Retina (tissue), 1 donor: Measurements from ENCODE around the gene PCDHGA1.

Experiments
- DNase-seq: peaks from one replicate; pipeline ENCODE4 v3.0.0-alpha.2; 2016

Gene PCDHGA1

GRCh38 chr5:141515141-141515540, 184.8 kb downstream of the PCDHGA1 start:
- DNase-seq, result no peak

GRCh38 chr5:141515946-141516671, 185.8 kb downstream of the PCDHGA1 start:
- DNase-seq, result no peak

GRCh38 chr5:141516672-141517025, 186.3 kb downstream of the PCDHGA1 start:
- no peak for DNase-seq

- DNase-seq, result no peak
These were observed 187.0 kb downstream of the PCDHGA1 start for GRCh38 chr5:141517312-141517711.

- DNase-seq, result no peak
These were observed 187.7 kb downstream of the PCDHGA1 start for GRCh38 chr5:141517880-141518617.

GRCh38 chr5:141518618-141519015, 188.3 kb downstream of the PCDHGA1 start:
- no peak for DNase-seq

DNA sequence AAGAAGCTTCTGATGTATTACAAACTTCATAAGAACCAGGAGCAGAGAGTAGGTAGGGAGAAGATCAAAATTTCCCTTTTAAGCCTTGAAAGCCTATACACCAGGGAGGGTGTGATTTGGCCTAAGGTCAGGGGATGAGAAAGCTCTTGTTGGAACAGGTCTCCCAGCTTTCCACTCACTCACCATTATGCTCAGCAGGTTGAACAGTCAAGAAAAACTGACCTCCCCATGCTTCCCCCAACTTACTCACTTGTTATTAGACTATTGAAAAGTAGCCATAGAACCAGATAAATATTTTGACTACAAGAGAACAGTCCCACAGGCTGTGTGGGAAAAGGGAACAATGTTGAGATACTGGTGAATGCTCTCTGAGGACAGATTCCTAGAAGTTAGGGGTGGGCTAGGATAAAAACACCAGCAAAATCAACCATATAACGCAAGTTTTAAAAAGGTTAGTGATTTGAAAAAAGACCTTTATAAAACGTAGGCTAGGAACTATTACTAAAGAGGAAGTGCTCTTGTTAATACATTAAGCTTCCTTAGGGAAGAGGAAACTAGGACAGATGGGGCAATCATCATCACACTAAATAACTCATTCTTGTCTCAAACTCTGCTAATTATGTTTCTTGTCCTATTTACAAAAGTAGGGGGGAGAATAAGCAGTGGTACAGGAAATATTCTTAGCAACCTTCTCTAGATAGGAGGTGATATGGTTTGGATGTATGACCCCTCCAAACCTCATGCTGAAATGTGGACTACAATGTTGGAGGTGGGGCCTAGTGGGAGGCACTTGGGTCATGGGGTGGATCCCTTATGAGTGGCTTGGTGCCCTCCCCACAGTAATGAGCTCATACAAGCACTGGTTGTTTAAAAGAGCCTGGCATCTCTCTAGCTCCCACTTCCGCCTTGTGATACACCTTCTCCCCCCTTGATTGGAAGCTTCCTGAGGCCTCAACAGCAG, 189.6 kb downstream of the PCDHGA1 start:
- DNase-seq, result no peak

GRCh38 chr5:141521244-141521781, 191.0 kb downstream of the PCDHGA1 start:
- no peak for DNase-seq

DNA sequence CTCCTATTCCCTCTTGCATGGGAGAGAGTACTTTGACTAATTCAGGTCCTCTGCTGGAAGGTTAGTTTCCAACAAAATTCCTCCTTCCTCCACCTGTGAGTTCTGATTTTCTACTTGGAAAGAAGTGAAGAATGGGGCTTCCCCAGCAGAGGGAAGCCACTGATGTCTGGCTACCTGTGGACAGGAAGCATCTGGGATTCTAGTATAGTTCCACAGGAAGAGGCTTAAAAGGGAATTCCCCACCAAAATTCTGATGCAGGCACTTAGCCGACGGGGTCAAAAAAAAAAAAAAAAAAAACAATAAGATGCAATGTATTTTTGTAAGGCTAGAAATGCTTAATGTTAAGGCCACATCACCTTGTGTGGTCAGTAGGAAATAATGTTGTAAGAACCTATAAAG, 192.0 kb downstream of the PCDHGA1 start:
- no peak for DNase-seq

GRCh38 chr5:141523991-141524390, 193.7 kb downstream of the PCDHGA1 start:
- DNase-seq, result no peak

DNA sequence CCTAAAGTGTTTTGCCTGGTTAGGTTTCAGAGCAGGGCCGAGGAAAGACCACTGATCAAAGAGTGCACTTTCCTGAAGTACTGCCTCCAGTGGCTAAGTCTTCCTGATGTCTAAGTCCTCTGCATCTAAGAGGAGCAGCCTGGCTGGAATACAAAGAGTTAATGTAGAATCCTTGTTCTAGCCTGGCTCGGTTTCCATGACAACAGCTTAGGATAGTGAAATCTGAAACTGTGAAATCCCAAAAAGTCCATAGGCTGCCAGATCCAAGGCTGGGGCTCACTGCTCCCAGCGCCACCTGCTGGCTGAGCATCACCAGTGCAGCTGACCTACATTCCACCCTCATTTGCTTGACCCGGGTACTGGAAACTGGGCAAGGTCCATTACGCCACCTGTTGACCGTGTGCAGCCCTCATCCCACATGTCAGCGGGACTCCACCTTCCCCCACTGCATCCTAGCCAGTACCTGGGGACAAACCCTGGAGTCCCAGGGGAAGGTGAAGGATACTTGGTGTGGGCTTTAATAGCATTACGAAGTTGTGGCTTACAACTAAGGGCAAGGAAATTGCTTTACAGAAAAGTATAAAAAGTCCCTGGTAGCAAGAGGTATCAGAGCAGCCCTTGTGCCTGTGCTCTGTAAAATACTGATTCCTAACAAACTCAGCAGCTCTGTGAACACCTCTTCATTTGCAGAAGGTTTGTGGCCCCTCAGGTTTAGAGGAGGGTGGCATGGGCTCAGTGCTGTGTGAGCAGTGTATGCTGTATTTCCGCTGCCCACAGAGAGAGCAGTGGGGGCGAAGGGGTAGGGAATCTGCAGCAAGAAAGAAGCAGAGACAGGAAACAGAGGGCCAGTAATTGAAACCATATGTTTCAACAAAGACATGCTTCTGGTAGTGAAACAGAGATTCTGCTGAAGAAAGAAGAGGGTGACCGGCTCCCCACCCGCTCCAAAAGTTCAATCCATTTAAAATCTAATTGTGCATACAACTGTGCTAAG, 194.6 kb downstream of the PCDHGA1 start:
- DNase-seq, result peak; percentile 96

- DNase-seq, result no peak
These were observed 195.3 kb downstream of the PCDHGA1 start for GRCh38 chr5:141525653-141526052.

- DNase-seq, result no peak
These were observed 197.1 kb downstream of the PCDHGA1 start for GRCh38 chr5:141527426-141527825.

GRCh38 chr5:141528291-141528984, 198.1 kb downstream of the PCDHGA1 start:
- no peak for DNase-seq

DNA sequence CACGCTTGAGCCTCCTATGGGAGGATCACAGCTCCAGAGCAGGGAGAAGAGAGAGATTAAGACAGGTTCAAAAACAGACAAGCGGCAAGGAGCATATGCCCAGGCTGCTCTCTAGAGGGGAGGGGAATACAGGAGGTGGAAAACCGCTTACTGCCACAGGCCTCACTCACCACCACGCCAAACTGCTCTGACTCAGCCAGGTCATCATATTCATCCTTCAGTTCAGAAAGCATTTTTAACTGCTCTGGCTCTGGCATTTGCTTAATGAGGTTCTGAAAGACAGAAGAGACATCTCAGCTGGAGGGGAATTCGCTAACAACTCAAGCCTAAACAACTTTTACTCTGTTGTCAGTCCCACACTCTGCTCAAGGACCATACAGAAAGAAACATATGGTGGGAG, 198.7 kb downstream of the PCDHGA1 start:
- DNase-seq, result no peak

DNA sequence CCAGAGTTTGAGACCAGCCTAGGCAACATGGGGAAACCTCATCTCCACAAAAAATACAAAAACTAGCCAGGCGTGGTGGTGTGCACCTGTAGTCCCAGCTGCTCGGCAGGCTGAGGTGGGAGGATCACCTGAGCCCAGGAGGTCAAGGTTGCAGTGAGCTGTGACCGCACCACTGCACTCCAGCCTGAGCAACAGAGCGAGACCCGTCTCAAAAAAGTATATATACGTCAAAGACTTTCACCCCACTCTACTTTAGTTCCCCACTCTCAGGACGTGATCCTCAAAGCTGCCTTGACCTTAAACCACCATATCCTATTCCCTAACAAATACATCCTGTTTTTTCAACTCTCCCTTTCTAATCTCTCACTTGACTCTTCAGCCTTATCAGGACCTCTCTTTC, 199.6 kb downstream of the PCDHGA1 start:
- no peak for DNase-seq

GRCh38 chr5:141532726-141533125, 202.4 kb downstream of the PCDHGA1 start:
- DNase-seq, result no peak

GRCh38 chr5:141533897-141534296, 203.6 kb downstream of the PCDHGA1 start:
- no peak for DNase-seq

DNA sequence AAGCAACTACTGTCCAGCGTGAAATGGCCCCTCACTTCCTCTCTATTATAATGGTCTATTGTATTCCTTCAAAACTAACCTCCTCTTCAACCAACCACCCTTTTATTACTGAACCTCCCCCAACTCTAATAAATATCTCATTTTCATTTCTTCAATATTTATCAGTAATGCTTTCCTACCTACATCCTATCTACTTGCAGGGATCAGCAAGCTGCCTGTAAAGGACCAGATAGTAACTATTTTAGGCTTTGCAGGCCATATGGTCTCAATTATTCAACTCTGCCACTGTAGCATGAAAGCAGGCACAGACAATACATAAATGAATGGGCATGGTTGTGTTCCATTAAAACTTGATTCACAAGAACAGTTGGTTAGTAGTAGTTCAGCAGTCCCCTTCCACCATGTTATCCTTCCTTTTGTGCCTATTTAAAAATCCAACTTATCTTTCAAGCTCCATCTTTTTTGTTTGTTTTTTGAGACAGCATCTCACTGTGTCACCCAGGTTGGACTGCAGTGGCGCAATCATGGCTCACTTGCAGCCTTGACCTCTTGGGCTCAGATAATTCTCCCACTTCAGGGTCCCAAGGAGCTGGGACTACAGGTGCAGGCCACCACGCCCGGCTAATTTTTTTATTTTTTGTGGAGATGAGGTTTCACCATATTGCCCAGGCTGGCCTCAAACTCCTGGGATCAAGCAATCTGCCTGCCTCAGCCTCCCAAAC, 204.3 kb downstream of the PCDHGA1 start:
- no peak for DNase-seq

- DNase-seq, result no peak
These were observed 212.7 kb downstream of the PCDHGA1 start for GRCh38 chr5:141543053-141543452.
